ENCODE measurements around the gene ADARB2.
"Not testable (repeated sequence)": the region's sequence is repeated elsewhere in the genome, so short reads cannot be mapped to it uniquely, and the experiment has no call there.

The ADARB2 gene

GRCh38 chr10:1401071-1401965, 336.0 kb downstream of the ADARB2 start:
- DNase-seq = no peak

GRCh38 chr10:1400101-1401070, 336.9 kb downstream of the ADARB2 start:
- DNase-seq = no peak

- no peak for DNase-seq
Measured at GRCh38 chr10:1399431-1400100, 337.8 kb downstream of the ADARB2 start.

GRCh38 chr10:1398626-1399410, 338.5 kb downstream of the ADARB2 start:
- no peak for DNase-seq

GRCh38 chr10:1398116-1398515, 339.2 kb downstream of the ADARB2 start:
- DNase-seq = not testable (repeated sequence)

GRCh38 chr10:1396297-1396635, 341.1 kb downstream of the ADARB2 start:
- DNase-seq = no peak

GRCh38 chr10:1395481-1396296, 341.6 kb downstream of the ADARB2 start:
- no peak for DNase-seq

- DNase-seq = no peak
Measured at GRCh38 chr10:1395025-1395480, 342.3 kb downstream of the ADARB2 start.

- no peak for DNase-seq
Measured at GRCh38 chr10:1394155-1394912, 343.0 kb downstream of the ADARB2 start.

GRCh38 chr10:1393481-1393880, 343.8 kb downstream of the ADARB2 start:
- DNase-seq = no peak

- no peak for DNase-seq
Measured at GRCh38 chr10:1392127-1392526, 345.2 kb downstream of the ADARB2 start.

GRCh38 chr10:1390200-1390599, 347.1 kb downstream of the ADARB2 start:
- DNase-seq = no peak

GRCh38 chr10:1384026-1384425, 353.3 kb downstream of the ADARB2 start:
- DNase-seq = no peak

- no peak for DNase-seq
Measured at GRCh38 chr10:1382711-1383110, 354.6 kb downstream of the ADARB2 start.

GRCh38 chr10:1381339-1381738, 356.0 kb downstream of the ADARB2 start:
- no peak for DNase-seq

GRCh38 chr10:1380088-1380671, 357.1 kb downstream of the ADARB2 start:
- DNase-seq = no peak

- DNase-seq = no peak
Measured at GRCh38 chr10:1379601-1380000, 357.7 kb downstream of the ADARB2 start.

- no peak for DNase-seq
Measured at GRCh38 chr10:1378473-1378872, 358.9 kb downstream of the ADARB2 start.

GRCh38 chr10:1377740-1378397, 359.5 kb downstream of the ADARB2 start:
- no peak for DNase-seq

- no peak for DNase-seq
Measured at GRCh38 chr10:1377231-1377630, 360.1 kb downstream of the ADARB2 start.

Measured in suppressor macrophage treated with lipopolysaccharide for 1 hour (primary cell).